GM18519 (cell line): ENCODE results near the gene TM9SF2.
"Not testable (repeated sequence)": the region's sequence is repeated elsewhere in the genome, so short reads cannot be mapped to it uniquely, and the experiment has no call there.

Source experiments
- ATAC-seq: cut with Tn5 transposase; IDR thresholded peaks from one replicate; pipeline ENCODE4 v1.9.1; 2021; ENCODE audit warnings: mild to moderate bottlenecking, moderate library complexity; ENCODE audit not compliant: unreplicated experiment, low FRiP score

The TM9SF2 gene

GRCh38 chr13:99501184-99501847 is at the start of gene TM9SF2:
TSS of gene TM9SF2 (plus strand) at chr13:99501472. CDS start at chr13:99501607, 135 bp downstream.
- peak; percentile 33 for ATAC-seq

DNA sequence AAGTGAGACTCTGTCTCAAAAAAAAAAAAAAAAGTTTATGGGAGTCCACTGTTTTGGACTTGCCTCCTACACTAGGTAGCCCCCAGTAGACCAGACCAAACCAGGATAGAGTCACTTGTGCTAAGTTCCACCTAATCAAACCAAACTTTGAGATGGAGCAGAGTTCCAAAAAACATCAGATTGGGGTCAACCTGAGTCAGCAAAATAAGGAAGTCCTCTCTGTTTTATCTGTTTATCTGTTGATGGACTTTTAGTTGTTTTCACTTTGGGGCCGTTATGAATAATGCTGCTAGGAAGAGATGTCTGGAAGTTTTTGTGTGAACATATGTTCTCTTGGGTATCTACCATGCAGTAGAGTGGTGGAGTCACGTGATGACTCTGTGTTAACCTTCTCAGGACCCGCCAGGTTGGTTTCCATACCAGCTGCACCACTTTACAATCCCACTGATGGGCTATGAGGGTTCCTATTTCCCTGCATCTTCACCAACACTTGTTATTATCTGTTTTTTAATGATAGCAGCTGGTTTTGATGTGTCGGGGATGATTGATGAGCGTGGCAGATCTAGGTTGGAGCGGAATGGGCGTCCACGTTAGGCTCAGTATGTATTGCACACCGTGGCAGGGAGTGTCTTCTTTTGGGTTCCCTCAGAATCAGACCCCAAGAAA is 46.6 kb upstream of the TM9SF2 start:
- no peak for ATAC-seq

DNA sequence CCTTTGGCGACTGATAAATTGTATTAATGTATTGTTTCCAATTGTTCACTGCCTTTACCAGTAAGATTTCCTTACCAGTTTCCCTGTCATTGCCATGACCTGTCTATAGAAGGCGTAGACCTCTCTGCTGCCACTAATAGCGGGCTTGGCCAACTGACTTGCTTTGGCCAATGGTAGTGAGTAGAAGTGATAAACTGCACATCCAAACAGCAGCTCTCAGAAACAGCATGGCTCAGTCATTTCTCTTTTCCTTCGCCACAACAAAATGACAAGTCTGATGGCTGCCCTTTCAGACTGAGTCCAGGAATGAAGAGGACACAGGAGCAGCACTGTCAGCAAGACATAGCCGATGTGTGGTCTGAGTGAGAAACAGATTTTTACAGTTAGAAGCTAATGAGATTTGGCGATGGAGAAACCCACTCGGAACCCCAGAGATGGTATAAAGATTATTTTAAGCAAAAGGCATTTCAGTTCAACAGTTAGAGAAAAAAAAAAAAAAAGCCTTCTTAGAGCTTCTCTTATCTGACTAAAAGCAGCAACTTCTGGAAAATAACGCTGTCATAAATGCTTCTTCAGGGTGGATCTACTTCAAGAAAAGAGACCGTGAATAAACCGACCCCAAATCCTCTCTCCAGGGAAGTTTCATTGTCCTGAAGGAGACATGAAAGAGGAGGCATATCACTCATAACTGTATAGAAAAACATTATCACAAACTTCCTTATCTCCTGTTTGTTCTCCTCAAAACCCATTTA is 42.0 kb upstream of the TM9SF2 start:
- ATAC-seq: no peak

GRCh38 chr13:99460802-99461201 is 40.5 kb upstream of the TM9SF2 start:
- ATAC-seq: not testable (repeated sequence)

DNA sequence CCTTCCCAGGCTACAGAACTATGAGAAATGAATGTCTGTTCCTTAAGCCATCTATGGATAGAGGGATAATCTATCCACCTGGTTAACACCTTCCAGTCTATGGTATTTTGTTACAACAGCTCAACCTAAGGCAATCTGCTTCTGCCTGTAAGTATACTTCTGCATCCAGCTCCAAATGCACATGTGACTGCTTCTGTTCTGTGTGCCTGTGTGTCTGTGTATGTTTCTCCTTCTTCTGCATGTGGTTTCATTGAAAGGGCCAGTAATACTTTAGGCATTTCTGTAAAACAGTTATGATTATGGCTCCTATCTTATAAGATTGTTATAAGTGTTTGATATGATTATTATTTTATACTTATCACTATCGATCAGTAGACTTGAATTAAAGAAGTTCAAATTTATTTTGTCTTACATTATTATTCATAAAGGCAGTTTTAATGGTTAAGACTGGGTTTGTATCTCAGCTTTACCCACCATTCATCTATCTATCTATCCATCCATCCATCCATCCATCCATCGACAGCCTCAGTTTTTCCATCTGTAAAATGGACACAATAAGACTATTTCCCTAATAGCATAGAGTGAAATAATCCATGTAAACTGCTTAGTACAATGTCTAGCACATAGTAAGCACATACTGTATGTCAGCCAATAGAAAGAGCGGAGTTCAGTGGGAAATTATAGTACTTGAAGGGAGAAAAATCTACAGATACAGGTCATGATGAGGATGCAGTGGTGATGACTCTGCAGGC is 37.5 kb upstream of the TM9SF2 start:
- no peak for ATAC-seq

DNA sequence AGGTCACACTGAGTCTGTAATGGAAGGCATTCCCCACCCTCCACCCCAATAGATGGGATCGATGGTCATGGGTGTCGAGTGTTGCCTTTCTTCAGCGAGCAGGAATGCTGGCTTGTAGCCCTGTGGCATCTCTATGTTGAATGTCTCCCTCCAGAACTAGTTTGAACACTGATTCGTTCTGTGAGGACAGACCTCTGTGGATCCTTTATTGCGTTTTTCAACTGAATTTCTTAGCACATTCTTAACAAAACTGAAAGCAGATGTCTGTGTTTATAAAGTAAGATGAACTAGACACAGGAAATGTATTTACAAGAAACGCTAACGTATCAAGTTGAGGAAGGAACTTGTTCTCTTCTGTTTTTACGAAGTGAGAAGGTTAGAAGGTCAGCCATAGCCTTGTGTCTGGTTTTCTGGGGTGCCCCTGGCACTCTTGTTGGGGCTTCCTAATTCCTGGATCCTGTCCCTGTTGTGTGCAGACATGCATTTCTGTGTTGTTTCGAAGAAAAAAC is 36.8 kb upstream of the TM9SF2 start:
- no peak for ATAC-seq

DNA sequence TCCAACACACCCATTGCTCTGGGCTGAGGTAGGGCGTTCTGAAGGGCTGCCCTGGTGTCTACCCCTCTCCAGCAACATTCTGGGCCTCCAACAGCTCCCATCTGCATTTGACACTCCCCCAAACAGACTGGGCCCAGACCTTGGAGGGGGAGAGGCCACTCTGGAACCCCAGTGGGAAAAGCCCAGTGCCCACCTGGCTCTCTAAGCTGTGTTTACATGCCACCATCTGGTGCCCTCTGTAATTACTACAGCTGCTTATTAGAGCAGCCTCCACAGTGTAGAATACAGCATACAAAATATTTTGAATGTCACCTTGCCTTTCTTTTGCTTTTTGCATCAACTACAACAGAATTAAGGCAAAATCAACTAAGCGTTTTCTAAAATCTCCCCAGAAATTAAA is 35.8 kb upstream of the TM9SF2 start:
- no peak for ATAC-seq

GRCh38 chr13:99467764-99468163 is 33.5 kb upstream of the TM9SF2 start:
- ATAC-seq: no peak

- no peak for ATAC-seq
Observed at GRCh38 chr13:99469041-99469440, 32.2 kb upstream of the TM9SF2 start.

DNA sequence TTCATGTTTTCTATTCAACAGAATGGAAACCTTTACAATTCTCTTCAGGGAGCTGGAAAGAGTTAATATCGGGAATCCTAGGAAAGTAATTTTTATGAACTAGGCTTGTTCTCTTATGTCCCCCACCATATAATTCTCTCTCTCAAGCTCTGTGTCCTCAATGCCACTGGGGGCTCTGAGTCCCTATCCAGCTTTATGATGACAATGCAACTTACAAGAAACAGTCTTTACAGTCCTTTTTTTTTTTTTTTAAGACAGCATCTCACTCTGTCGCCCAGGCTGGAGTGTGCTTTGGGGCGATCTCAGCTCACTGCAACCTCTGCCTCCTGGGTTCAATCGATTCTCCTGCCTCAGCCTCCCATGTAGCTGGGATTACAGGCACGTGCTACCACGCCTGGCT is 31.2 kb upstream of the TM9SF2 start:
- ATAC-seq: no peak

- ATAC-seq: no peak
Observed at GRCh38 chr13:99471221-99472121, 29.8 kb upstream of the TM9SF2 start.

GRCh38 chr13:99472122-99472440 is 29.2 kb upstream of the TM9SF2 start:
- no peak for ATAC-seq

- no peak for ATAC-seq
Observed at GRCh38 chr13:99473515-99473914, 27.8 kb upstream of the TM9SF2 start.

GRCh38 chr13:99476648-99477047 is 24.6 kb upstream of the TM9SF2 start:
- no peak for ATAC-seq

GRCh38 chr13:99477493-99477892 is 23.8 kb upstream of the TM9SF2 start:
- ATAC-seq: no peak

DNA sequence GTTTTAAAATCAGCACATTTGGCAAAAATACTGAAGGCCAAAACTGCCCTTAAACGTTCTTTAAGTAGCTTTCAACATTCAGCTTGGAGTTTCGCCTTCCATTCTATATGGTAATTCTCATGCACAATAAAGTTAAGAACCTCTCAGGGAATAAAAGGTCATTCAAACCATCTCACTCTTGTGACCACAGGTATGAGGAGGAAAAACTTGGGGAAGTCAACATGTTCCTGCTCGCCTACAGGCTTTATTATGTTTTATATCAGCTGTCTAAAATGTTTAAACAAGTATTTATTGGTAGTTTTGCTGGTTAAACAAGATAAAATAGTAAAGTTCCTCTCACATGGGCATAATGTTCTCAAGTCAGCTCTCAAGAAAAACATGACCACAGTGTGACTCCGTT is 19.9 kb upstream of the TM9SF2 start:
- no peak for ATAC-seq

DNA sequence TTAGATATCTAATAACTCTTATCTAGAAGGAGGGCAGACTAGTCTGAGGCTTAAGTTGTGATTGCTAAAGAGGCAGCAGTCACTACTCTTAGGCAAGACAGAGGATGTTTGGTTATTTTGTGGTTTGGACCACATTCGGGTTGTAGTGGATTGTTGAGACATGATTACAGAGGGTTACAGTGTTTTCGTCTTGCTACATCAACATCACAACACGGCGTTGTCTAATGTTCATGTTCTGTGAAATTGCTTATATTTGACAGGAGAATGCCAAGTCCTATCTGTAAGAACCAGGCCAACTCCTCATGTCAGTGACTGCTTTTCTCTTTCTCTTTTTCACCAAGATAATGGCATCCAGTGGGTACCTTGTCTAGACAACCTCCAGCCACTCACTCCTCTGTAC is 16.8 kb upstream of the TM9SF2 start:
- ATAC-seq: no peak

DNA sequence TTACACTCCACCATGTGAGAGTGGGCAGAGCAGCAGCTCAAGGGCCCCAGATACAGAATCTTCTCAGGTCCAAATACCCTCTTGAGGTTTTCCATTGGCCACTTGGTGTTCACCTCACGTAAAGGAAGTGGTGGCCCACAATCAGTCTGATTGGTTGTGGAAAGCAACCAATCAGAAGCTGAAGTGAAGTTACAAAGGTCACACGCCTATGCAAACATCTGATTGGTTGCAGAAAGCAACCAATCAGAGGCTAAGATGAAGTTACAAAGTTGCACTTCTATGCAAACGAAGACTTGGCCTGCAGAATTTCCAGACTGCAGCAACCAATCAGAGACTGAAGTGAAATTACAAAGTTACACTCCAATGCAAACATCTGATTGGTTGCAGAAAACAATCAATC is 14.3 kb upstream of the TM9SF2 start:
- no peak for ATAC-seq

GRCh38 chr13:99489028-99489427 is 12.2 kb upstream of the TM9SF2 start:
- ATAC-seq: no peak

- ATAC-seq: not testable (repeated sequence)
Observed at GRCh38 chr13:99491750-99492149, 9.5 kb upstream of the TM9SF2 start.
